ENCODE measurements around the gene ODF2L.

Gene ODF2L

DNA sequence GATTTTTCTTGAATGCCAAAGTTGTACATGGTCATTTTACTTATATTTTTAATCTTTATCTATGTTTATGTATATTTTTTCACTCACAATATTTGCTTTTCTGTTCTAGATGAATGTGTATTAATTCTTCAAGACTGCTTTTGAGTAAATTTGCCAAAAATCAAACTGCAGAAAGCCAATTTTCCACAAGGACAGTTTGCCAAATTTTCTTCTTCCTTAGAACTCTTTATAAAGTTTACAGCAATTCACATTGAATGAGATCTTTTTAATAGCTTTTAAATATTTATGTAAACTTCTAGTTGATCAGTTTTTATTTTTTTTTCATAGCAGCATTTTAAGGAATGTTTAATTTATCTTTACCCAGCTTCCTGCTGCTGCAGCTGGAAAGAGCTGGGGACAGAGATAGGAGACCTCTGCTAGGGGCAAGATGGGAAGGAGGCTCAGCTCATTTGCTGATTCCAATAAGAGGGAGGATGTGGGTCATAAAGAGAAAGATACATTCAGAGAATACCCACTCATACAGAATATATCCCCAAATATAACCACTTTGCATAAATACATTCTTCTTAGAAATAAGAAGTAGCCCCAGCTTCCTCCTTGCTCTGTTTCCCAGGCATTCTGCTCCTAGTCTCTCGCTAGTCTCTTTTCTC, 93.0 kb downstream of the ODF2L start:
- DNase-seq, result no peak

Data from CD4-positive, alpha-beta T cell treated with Interferon alpha-2 for 1 hour (primary cell).